Testis (tissue), 3 donors: ENCODE results near the gene TNS1. TPM values are rescaled to one million over a fixed set of nuclear protein-coding genes. Genes with fewer than 3 reads are reported as not detected.

Experiments
- DNase-seq: peaks from one replicate; pipeline ENCODE4 v3.0.0-alpha.2; 2019
- H3K27ac ChIP-seq, 2 donors: fragments of 200-600 bp; sonication (generic); one replicate each; pipeline ENCODE4 v1.5.1; 2019
- H3K27me3 ChIP-seq: fragments of 200-600 bp; sonication (generic); one replicate; pipeline ENCODE4 v1.5.1; 2019
- H3K36me3 ChIP-seq: fragments of 200-600 bp; sonication (generic); one replicate; pipeline ENCODE4 v1.5.1; 2017; ENCODE audit warnings: low read depth; ENCODE audit errors: missing control alignments
- H3K4me1 ChIP-seq: fragments of 200-600 bp; sonication (generic); one replicate; pipeline ENCODE4 v1.5.1; 2019
- H3K4me3 ChIP-seq, 2 donors: fragments of 200-600 bp; sonication (generic); one replicate each; pipeline ENCODE4 v1.5.1; 2017 to 2019
- H3K9me3 ChIP-seq: fragments of 200-600 bp; sonication (generic); one replicate; pipeline ENCODE4 v1.5.1; 2017
- POLR2A ChIP-seq: fragments of 450-650 bp; IDR thresholded peaks from one replicate; pipeline ENCODE4 v1.6.1; 2017; ENCODE audit warnings: antibody characterized with exemption, mild to moderate bottlenecking, moderate library complexity
- WGBS, 2 donors: methylation state at CpG; one replicate each; pipeline ENCODE4 v1.1.5; 2018; 5-methylcytosine and 5-hydroxymethylcytosine counted together
- intact Hi-C: fragments of 100-400 bp; cut with DNase I; formaldehyde crosslinking; loops from one replicate; pipeline ENCODE4 v1.15.1; 2023; ENCODE audit warnings: low total_unique reads
- polyA plus RNA-seq: library from polyadenylated mRNA; stranded (reverse); fragments of 350-450 nt; fragmentation: Illumina TruSeq; extraction: RNeasy Lipid Tissue Mini Kit (QIAGEN cat#74804); gene quantifications from one replicate; pipeline ENCODE4 v1.2.3, GENCODE V29; 2014; ENCODE audit warnings: low read depth, low replicate concordance; ENCODE audit not compliant: insufficient read depth
- total RNA-seq, 2 donors: library from RNA; depleted of rRNA; stranded (reverse); fragments of >200 nt; gene quantifications; one replicate each; pipeline ENCODE4 v1.2.3, GENCODE V29; 2016
- TF ChIP-seq, protein P1 (sequence below), 3 experiments: fragments of 450-650 bp in 2 of 3; fragments of 200-600 bp in 1 of 3; sonication (generic) in 1 of 3; IDR thresholded peaks; one replicate each; pipeline ENCODE4 v1.5.1; 2016 to 2019; ENCODE audit warnings: antibody characterized with exemption in 3 of 3, mild to moderate bottlenecking in 2 of 3, moderate library complexity in 1 of 3

The TNS1 gene
- total and polyA plus RNA-seq, 3 donors from 2014 or later: 75.9 to 256 (median 227) TPM

DNA sequence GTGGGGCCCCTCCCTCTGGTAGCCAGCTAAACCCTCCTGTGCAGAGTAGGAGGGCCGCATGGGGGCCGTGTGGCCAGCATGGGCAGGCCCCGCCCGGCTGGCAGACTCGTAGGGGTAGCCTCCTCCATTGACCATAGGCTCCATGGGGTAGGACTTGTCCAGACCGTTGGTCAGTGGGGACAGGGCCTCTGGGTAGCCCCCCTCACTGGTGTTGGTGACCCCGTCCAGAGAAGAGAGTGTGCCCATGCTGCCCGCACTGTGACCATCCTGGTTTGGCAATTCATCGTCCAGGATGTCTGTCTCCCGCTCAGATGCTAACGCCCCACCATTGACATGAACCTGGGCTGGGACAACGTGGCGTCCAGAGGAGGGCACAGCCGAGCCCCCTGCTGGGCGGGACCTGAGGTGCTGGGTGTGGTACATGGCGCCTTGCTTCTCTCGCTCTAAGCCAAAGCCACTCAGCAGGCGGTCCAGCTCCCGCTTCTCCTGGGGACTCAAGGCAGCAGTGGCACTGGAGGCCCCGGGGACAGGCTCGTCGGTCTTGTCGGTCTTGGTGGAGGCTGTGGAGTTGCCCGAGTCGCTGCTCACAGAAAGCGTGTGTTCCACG lies 154.3 kb downstream of the TNS1 start:
- TF ChIP-seq, protein P1, sequence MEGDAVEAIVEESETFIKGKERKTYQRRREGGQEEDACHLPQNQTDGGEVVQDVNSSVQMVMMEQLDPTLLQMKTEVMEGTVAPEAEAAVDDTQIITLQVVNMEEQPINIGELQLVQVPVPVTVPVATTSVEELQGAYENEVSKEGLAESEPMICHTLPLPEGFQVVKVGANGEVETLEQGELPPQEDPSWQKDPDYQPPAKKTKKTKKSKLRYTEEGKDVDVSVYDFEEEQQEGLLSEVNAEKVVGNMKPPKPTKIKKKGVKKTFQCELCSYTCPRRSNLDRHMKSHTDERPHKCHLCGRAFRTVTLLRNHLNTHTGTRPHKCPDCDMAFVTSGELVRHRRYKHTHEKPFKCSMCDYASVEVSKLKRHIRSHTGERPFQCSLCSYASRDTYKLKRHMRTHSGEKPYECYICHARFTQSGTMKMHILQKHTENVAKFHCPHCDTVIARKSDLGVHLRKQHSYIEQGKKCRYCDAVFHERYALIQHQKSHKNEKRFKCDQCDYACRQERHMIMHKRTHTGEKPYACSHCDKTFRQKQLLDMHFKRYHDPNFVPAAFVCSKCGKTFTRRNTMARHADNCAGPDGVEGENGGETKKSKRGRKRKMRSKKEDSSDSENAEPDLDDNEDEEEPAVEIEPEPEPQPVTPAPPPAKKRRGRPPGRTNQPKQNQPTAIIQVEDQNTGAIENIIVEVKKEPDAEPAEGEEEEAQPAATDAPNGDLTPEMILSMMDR (IDR thresholded peaks at IDR 0.05): no peak
- TF ChIP-seq POLR2A: no peak
- no peaks in the 10 kb centered on the region for H3K9me3 ChIP-seq
- no peaks in the 10 kb centered on the region for H3K27me3 ChIP-seq
- H3K27ac ChIP-seq: no peak overlapping the region
- no peak overlapping the region for H3K4me3 ChIP-seq
- intact Hi-C loops: no loop called here
- H3K4me1 ChIP-seq: peaks cover 37% of the 10 kb centered on the region
- DNase-seq: no peak
- 89% methylated on average over 23 of the region's 27 CpGs; no CpG with 5 or more reads in 1 of the 2 donors for WGBS, 2 donors
- H3K36me3 ChIP-seq: no peaks in the 10 kb centered on the region

DNA sequence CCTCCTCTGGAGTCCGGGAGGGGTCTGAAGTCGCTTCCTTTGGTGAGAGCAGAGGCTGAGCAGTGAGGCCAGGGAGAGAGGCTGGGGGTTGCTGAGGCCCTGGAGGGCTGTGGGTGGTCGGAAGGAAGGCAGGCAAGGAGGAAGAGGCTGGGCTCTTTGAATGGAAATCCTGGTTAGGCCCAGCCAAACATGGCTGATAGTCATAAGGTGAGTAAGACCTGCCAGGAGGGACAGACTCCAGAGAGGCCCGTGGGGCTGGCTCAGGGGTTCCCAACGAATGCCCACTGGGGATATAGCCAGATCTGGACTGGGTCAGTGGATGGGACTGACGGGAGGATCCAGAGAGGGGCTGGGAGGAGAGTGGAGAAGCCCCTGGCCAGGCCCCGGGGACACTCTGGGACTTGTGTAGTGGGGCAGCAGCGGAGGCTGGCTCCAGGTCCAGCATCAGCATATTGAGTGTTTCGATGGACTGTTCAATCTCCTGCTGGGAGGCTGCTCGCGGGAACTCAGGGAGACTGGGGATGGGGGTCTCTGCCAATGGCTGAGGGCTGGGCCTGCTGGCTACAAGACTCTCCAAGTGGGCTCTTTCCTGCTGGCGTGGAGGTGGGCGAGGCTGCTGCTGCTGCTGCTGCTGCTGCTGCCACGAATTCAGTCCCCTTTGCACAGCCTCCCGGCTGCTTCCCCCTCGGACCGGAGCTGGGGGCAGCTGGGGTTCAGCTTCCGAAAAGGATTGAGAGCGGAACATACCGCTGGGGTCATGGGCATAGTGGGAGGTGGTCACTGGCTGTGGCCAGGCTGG lies 155.0 kb downstream of the TNS1 start:
- Histone ChIP-seq H3K27me3 (no peaks in the 10 kb centered on the region), H3K4me1 (peaks cover 30% of the 10 kb centered on the region), H3K4me3 (no peak overlapping the region), H3K36me3 (no peaks in the 10 kb centered on the region), H3K9me3 (no peaks in the 10 kb centered on the region), H3K27ac (no peak overlapping the region)
- DNase-seq: no peak
- intact Hi-C loops: no loop called here
- WGBS, 2 donors: 90 to 91% methylated on average over 8 to 20 of the region's 20 CpGs
- no peak for TF ChIP-seq POLR2A
- TF ChIP-seq, protein P1 (IDR thresholded peaks at IDR 0.05): no peak

DNA sequence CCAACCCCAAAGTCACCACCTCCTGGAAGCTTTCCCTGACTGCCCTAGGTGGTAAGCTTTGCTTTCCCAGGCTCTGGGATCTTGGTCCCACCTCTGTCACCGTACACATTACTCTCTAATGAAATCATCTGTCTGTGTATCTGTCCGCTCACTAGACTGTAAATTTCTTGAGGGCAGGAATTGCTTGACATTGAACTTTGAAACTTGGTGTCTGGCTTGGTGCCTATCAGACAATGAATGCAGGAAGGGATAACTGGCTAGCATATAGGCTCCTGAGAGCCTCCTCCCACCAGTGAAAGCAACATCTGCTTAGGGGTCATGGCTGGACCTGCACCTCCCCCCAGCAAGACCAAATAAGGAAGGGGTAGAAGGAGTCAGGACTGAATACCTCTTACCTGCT lies 155.7 kb downstream of the TNS1 start:
- WGBS, 2 donors: 78 to 87% methylated on average over 2 of the region's 2 CpGs
- no peak overlapping the region for H3K27ac ChIP-seq
- H3K4me3 ChIP-seq: no peak overlapping the region
- DNase-seq: no peak
- peaks cover 30% of the 10 kb centered on the region for H3K4me1 ChIP-seq
- H3K27me3 ChIP-seq: no peaks in the 10 kb centered on the region
- no peaks in the 10 kb centered on the region for H3K9me3 ChIP-seq
- H3K36me3 ChIP-seq: no peaks in the 10 kb centered on the region
- TF ChIP-seq, protein P1 (IDR thresholded peaks at IDR 0.05): no peak
- TF ChIP-seq POLR2A: no peak
- intact Hi-C loops: no loop called here

DNA sequence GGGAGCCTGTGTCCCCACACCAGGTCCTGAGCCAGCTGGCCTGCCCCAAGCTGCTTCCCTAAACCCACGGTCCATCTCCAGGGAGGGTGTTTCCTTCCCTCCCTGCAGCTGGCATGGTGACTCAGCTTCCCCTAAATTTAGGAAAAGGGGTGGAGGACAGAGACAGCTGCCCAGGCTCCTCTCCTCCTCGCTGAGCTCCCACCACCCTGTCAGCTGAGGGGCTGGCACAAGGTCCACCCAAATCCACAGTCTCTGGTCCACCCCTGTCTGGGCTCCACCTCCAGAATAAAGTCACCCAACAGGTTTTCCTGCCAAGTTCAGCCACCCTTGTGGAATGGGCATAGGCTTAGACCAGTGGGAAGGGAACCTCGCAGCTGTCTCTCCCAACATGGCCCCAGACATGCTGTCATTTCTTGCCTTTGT lies 156.5 kb downstream of the TNS1 start:
- Histone ChIP-seq H3K27me3 (no peaks in the 10 kb centered on the region), H3K9me3 (no peaks in the 10 kb centered on the region), H3K27ac (no peak overlapping the region), H3K4me1 (peaks cover 25% of the 10 kb centered on the region), H3K36me3 (no peaks in the 10 kb centered on the region), H3K4me3 (no peak overlapping the region)
- TF ChIP-seq, protein P1 (IDR thresholded peaks at IDR 0.05): no peak
- TF ChIP-seq POLR2A: no peak
- intact Hi-C loops: no loop called here
- WGBS, 2 donors: 78 to 94% methylated on average over 3 of the region's 3 CpGs
- DNase-seq: no peak
